ENCODE data around the gene AQR. TPM values are rescaled to one million over a fixed set of nuclear protein-coding genes. Genes with fewer than 3 reads are reported as not detected.

Gene AQR
- total RNA-seq, 1 donor from 2014 or later: 38.0 TPM

- H3K36me3 Mint-ChIP-seq: peaks cover 57% of the 10 kb centered on the region
- DNase-seq (ENCODE audit: extremely low spot score, unreplicated experiment): no peak
- no peak overlapping the region for H3K4me3 Mint-ChIP-seq
- no peaks in the 10 kb centered on the region for H3K27me3 Mint-ChIP-seq
- no peak overlapping the region for H3K27ac Mint-ChIP-seq
- no peaks in the 10 kb centered on the region for H3K9me3 Mint-ChIP-seq
- H3K4me1 Mint-ChIP-seq (ENCODE audit: unreplicated experiment): no peaks in the 10 kb centered on the region
- TF ChIP-seq CTCF (conservative IDR thresholded peaks at IDR 0.05): no peak
These were observed 76.5 kb downstream of the AQR start for GRCh38 chr15:34892963-34893591.

- H3K4me1 Mint-ChIP-seq (ENCODE audit: unreplicated experiment): no peaks in the 10 kb centered on the region
- no peak overlapping the region for H3K27ac Mint-ChIP-seq
- H3K9me3 Mint-ChIP-seq: no peaks in the 10 kb centered on the region
- H3K27me3 Mint-ChIP-seq: no peaks in the 10 kb centered on the region
- H3K36me3 Mint-ChIP-seq: peaks cover 58% of the 10 kb centered on the region
- no peak overlapping the region for H3K4me3 Mint-ChIP-seq
- no peak for TF ChIP-seq CTCF (conservative IDR thresholded peaks at IDR 0.05)
- DNase-seq (ENCODE audit: extremely low spot score, unreplicated experiment): no peak
These were observed 79.1 kb downstream of the AQR start for GRCh38 chr15:34890424-34890823.

- no peak for TF ChIP-seq CTCF (conservative IDR thresholded peaks at IDR 0.05)
- Mint-ChIP-seq H3K36me3 (peaks cover 63% of the 10 kb centered on the region), H3K9me3 (no peaks in the 10 kb centered on the region), H3K27ac (no peak overlapping the region), H3K4me1 (ENCODE audit: unreplicated experiment) (no peaks in the 10 kb centered on the region), H3K27me3 (no peaks in the 10 kb centered on the region), H3K4me3 (no peak overlapping the region)
- DNase-seq (ENCODE audit: extremely low spot score, unreplicated experiment): no peak
These were observed 80.1 kb downstream of the AQR start for GRCh38 chr15:34889476-34889875.

GRCh38 chr15:34886134-34886533 is 83.4 kb downstream of the AQR start:
- no peak for TF ChIP-seq CTCF (conservative IDR thresholded peaks at IDR 0.05)
- no peaks in the 10 kb centered on the region for H3K4me1 Mint-ChIP-seq (ENCODE audit: unreplicated experiment)
- peaks cover 47% of the 10 kb centered on the region for H3K36me3 Mint-ChIP-seq
- no peak for DNase-seq (ENCODE audit: extremely low spot score, unreplicated experiment)
- no peaks in the 10 kb centered on the region for H3K27me3 Mint-ChIP-seq
- no peaks in the 10 kb centered on the region for H3K9me3 Mint-ChIP-seq
- H3K4me3 Mint-ChIP-seq: no peak overlapping the region
- no peak overlapping the region for H3K27ac Mint-ChIP-seq

- Mint-ChIP-seq H3K9me3 (no peaks in the 10 kb centered on the region), H3K27me3 (no peaks in the 10 kb centered on the region), H3K27ac (no peak overlapping the region), H3K36me3 (peaks cover 45% of the 10 kb centered on the region), H3K4me3 (no peak overlapping the region), H3K4me1 (ENCODE audit: unreplicated experiment) (no peaks in the 10 kb centered on the region)
- no peak for TF ChIP-seq CTCF (conservative IDR thresholded peaks at IDR 0.05)
- DNase-seq (ENCODE audit: extremely low spot score, unreplicated experiment): no peak
These were observed 85.9 kb downstream of the AQR start for GRCh38 chr15:34883633-34884032.

GRCh38 chr15:34883042-34883441 is 86.5 kb downstream of the AQR start:
- Mint-ChIP-seq H3K36me3 (peaks cover 45% of the 10 kb centered on the region), H3K4me1 (ENCODE audit: unreplicated experiment) (no peaks in the 10 kb centered on the region), H3K9me3 (no peaks in the 10 kb centered on the region), H3K27me3 (no peaks in the 10 kb centered on the region), H3K27ac (no peak overlapping the region), H3K4me3 (no peak overlapping the region)
- no peak for TF ChIP-seq CTCF (conservative IDR thresholded peaks at IDR 0.05)
- no peak for DNase-seq (ENCODE audit: extremely low spot score, unreplicated experiment)

All from type B pancreatic cell (in vitro differentiated cells).